Activated CD8-positive, alpha-beta memory T cell treated with anti-CD3 and anti-CD28 coated beads, Interleukin-2, amount 50 U/mL, for 1 hour (primary cell): Measurements from ENCODE around the gene CYGB.

Experiments used
- DNase-seq: peaks from one replicate; pipeline ENCODE4 v3.0.0-alpha.2; 2020; ENCODE audit errors: extremely low read depth

The CYGB gene

DNA sequence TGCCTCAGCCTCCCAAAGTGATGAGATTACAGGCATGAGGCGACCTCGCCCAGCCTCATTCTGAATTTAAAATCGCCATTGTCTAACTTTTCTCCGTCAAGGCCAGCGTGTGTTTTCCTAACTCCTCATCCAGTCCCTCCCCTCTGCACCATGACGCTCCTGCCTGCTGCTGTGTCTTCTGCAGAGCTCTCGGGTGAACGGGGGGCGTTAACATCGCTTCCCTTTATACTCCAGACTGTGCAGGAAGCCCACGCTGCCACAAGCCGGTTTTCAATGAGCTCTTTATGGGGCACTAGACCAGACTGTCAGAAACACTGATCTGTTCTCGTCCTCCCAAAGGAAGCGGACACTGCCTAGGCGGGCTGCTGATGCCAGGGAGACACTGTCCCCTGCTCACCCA is 56.9 kb downstream of the CYGB start:
- no peak for DNase-seq

DNA sequence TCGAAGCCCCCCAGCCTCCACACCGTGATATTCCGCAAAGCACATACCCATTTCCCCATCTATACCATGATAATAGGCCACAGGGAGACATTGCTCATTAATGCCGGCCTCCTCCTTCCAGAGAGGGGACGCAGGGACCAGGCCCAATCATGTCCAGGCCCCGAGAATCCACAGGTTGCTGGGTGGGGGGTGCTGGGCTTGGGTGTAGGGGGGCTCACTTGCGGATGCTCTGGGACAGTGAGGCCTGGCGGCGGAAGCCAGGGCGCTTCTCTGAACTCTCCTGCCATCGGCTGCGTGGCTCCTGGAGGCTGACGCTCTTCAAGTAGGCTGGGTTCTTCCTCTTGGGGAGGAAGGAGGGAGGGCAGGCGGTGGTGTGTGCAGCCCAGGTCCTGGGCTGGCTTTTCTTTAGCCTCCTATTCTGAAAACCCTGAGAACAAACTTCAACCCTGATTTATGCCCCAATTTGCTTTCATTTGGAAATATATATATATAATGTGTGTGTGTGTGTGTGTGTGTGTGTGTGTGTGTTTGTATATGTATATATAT is 57.9 kb downstream of the CYGB start:
- no peak for DNase-seq

DNA sequence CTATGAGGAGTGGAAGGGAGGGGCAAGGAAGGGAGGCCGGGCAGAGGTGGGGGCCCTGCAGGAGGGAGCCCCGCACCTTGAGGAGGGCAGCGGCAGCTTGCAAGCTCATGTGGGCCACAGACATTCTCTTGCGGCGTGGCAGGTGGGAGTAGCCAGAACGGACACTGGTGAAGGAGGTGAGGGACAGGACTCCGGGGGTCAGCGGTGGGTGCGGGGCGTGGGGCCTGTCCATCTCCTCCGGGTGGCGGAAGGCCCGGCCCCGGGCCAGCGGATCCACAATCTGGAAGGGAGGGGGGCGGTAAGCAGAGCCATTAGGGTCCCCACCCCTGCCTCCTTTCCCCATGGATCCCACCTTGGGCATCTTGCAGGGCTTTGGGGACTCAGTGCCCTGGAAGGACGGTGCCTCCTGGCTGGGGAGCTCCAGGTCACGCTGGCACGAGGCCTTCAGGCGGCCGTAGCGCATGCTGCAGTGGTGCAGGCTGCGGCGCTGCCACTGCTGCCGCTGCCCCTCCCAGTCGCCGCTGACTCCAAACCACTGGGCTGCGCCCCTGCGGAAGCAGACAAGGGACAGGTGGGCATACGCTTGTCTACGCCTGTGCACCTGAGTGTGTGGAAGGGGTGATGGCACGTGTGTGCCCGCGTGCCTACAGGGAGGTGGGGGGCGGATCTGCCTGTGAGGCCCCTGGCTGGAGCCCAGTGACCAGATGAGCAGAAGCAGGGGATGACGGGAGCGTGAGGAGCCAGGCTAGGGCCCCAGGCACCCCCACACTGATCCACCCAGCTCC is 58.6 kb downstream of the CYGB start:
- no peak for DNase-seq

DNA sequence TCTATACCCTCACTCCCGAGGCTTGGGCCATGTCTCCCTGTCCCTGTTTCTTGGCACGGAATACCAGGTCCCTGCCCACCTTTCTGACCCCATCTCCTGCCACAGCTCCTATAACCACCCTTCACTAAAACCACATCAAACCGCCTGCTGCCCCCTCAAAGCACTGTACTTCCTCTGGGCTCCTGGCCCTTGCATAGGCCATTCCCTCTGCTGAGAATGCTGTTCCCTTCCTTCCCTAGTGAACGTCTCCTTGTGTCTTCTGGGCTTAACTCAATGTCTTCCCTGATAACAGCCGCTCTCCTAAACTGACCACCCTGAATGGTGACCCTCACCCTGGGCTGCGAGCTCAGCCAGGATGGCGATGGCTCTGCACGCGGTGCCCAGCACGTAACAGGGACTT is 59.4 kb downstream of the CYGB start:
- DNase-seq = no peak

DNA sequence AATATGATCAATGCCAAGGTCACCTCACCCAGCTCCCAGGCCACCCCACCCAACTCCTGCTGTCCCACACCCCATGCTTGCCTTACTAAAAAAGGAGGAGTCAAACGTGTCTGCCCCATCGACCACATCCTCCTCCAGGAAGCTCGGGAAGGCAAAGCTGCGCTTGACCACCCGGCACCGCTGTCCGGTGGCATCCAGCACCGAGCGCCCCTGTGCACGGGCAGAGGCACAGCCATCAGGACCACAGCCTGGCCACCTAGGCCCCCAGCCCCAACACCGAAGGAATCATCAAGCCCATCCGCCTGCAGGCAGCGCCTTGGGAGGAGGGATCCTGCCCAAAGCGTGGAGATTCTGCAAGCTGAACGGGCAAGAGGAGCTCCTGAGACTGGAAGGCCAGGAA is 59.9 kb downstream of the CYGB start:
- no peak for DNase-seq
